Testis (tissue), 2 donors: Measurements from ENCODE around the gene FOXC2.

ENCODE experiments used
- POLR2A ChIP-seq: fragments of 450-650 bp; IDR thresholded peaks from one replicate; pipeline ENCODE4 v1.6.1; 2017; ENCODE audit warnings: antibody characterized with exemption, mild to moderate bottlenecking, moderate library complexity
- TF ChIP-seq, protein P1 (sequence below), 3 experiments: fragments of 450-650 bp in 2 of 3; fragments of 200-600 bp in 1 of 3; sonication (generic) in 1 of 3; IDR thresholded peaks; one replicate each; pipeline ENCODE4 v1.5.1; 2016 to 2019; ENCODE audit warnings: antibody characterized with exemption in 3 of 3, mild to moderate bottlenecking in 2 of 3, moderate library complexity in 1 of 3

- TF ChIP-seq, protein P1, sequence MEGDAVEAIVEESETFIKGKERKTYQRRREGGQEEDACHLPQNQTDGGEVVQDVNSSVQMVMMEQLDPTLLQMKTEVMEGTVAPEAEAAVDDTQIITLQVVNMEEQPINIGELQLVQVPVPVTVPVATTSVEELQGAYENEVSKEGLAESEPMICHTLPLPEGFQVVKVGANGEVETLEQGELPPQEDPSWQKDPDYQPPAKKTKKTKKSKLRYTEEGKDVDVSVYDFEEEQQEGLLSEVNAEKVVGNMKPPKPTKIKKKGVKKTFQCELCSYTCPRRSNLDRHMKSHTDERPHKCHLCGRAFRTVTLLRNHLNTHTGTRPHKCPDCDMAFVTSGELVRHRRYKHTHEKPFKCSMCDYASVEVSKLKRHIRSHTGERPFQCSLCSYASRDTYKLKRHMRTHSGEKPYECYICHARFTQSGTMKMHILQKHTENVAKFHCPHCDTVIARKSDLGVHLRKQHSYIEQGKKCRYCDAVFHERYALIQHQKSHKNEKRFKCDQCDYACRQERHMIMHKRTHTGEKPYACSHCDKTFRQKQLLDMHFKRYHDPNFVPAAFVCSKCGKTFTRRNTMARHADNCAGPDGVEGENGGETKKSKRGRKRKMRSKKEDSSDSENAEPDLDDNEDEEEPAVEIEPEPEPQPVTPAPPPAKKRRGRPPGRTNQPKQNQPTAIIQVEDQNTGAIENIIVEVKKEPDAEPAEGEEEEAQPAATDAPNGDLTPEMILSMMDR (IDR thresholded peaks at IDR 0.05): no peak
- no peak for TF ChIP-seq POLR2A
Measured at GRCh38 chr16:86593913-86594620, 27.4 kb downstream of the FOXC2 start.
